IPS-20b (cell line): ENCODE data around the gene ZNF576.
"Not testable (repeated sequence)": the region's sequence is repeated elsewhere in the genome, so short reads cannot be mapped to it uniquely, and the experiment has no call there.

ENCODE experiments used
- H3K27ac ChIP-seq: one replicate; pipeline ENCODE4 v1.5.1; 2013; ENCODE audit warnings: low read length
- H3K27me3 ChIP-seq: 2 replicates; pipeline ENCODE4 v1.6.1; 2013; ENCODE audit warnings: mild to moderate bottlenecking, low read length, inconsistent platforms; ENCODE audit not compliant: insufficient read depth
- H3K36me3 ChIP-seq: 2 replicates; pipeline ENCODE4 v1.6.1; 2013; ENCODE audit warnings: low read depth, mild to moderate bottlenecking, inconsistent platforms, low read length, moderate library complexity; ENCODE audit not compliant: insufficient read depth
- H3K4me1 ChIP-seq: 2 replicates; pipeline ENCODE4 v1.6.1; 2013; ENCODE audit warnings: mild to moderate bottlenecking, control low read depth, inconsistent platforms, low read length, moderate library complexity; ENCODE audit not compliant: insufficient read depth
- H3K4me3 ChIP-seq: 2 replicates; pipeline ENCODE4 v1.5.1; 2013; ENCODE audit warnings: mild to moderate bottlenecking, low read length, inconsistent platforms
- H3K9ac ChIP-seq: 2 replicates; pipeline ENCODE4 v1.6.1; 2013; ENCODE audit warnings: low read depth, mild to moderate bottlenecking, inconsistent platforms, low read length, moderate library complexity
- H3K9me3 ChIP-seq: 2 replicates; pipeline ENCODE4 v1.6.1; 2013; ENCODE audit warnings: mild to moderate bottlenecking, low read depth, low read length, inconsistent platforms; ENCODE audit not compliant: insufficient read depth

The ZNF576 gene

GRCh38 chr19:43595999-43596841, at the start of gene ZNF576, which contains the start of gene IRGQ:
TSS of gene ZNF576 (plus strand) at chr19:43596595. CDS start at chr19:43597109, 514 bp downstream.
TSS of gene IRGQ (minus strand) at chr19:43596134. CDS start at chr19:43595338, 796 bp downstream.
- H3K27me3 ChIP-seq = no peaks in the 10 kb centered on the region
- no peaks in the 10 kb centered on the region for H3K9me3 ChIP-seq
- peak within 1 kb of the TSS; percentile 97 for H3K4me3 ChIP-seq
- peak within 1 kb of the TSS; percentile 84 for H3K27ac ChIP-seq
- H3K4me1 ChIP-seq = peaks cover 7% of the 10 kb centered on the region; the same call in 1 of the 2 replicates
- H3K9ac ChIP-seq = peak within 1 kb of the TSS; percentile 96
- H3K36me3 ChIP-seq = peaks cover 47% of the 10 kb centered on the region

- not testable (repeated sequence) for H3K9me3 ChIP-seq, H3K27ac ChIP-seq, H3K4me3 ChIP-seq, H3K4me1 ChIP-seq, H3K27me3 ChIP-seq, H3K9ac ChIP-seq
- peaks cover 54% of the 10 kb centered on the region for H3K36me3 ChIP-seq
Observed at GRCh38 chr19:43547926-43548325, 48.5 kb upstream of the ZNF576 start.

DNA sequence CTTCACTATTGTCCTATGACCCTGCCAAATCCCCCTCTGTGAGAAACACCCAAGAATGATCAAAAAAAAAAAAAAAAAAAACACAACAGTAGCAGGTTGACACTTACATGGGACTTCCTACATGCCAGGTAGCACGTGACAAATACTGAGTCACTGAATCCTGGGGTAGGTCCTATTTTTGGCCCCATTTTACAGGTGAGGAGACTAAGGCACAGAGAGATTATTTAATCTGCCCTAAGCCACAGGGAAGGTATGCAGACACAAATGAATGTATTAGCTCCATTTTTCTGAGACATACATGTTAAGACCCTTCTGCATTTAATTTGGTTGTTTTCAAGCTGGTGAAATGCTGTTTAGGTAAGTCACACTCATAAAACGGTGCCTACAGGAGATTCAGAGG, 47.7 kb upstream of the ZNF576 start:
- peaks cover 54% of the 10 kb centered on the region for H3K36me3 ChIP-seq
- no peaks in the 10 kb centered on the region for H3K27me3 ChIP-seq
- no peak overlapping the region for H3K4me3 ChIP-seq

DNA sequence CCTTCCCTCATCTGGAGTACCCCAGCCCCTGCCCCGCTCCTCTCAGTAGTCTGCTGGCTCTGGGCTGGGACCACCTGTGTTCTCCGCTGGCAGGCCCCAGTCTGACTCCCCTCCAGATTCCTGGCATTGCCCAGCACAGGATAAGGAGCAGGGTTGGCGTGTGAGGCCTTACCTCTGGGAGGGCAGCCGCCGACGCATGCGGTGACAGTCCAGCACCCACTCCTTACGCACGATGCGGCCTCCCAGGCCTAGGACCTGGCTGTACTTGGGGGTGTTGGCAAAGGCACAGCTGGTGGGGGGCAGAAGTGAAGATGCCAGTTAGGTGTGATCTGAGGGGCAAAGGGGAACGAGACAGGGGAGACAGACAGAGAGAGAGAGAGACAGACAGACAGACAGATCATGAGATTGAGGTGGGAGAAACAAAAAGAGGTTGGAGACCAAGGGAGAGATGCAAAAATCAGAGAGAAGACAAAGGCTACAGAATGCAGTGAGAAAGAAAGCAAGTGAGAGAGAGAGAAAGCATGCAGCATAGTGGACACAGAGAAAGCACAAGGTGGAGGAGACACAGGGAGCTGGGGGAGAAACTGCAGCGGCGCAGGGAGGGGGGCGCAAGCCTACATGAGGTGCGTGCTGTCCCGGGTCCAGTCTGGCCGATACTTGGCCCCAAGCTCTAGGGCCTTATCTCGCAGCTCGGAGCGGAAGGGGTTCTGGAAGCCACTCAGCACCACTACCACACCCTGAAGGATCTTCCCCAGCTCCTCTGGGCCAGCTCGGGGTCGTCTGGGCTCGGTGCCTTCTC, 44.8 kb upstream of the ZNF576 start:
- no peaks in the 10 kb centered on the region for H3K27me3 ChIP-seq
- peaks cover 53% of the 10 kb centered on the region for H3K36me3 ChIP-seq
- no peaks in the 10 kb centered on the region for H3K4me1 ChIP-seq
- H3K27ac ChIP-seq = no peak overlapping the region
- no peaks in the 10 kb centered on the region for H3K9me3 ChIP-seq
- H3K4me3 ChIP-seq = no peak overlapping the region
- H3K9ac ChIP-seq = no peak overlapping the region

More for the DNA sequence above, 47.7 kb upstream of the ZNF576 start:
- Histone ChIP-seq H3K4me1 (no peaks in the 10 kb centered on the region), H3K9me3 (no peaks in the 10 kb centered on the region), H3K27ac (no peak overlapping the region), H3K9ac (no peak overlapping the region)

DNA sequence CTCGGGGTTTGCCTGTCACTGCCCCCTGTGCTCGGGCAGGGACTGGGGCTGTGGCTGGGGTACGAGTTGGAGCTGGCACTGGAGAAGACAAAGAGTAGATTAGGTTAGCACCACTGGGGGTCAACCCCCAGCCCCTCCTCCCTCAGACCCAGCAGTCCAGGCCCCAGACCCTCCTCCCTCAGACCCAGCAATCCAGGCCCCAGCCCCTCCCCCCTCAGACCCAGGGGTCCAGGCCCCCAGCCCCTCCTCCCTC, 44.3 kb upstream of the ZNF576 start:
- Histone ChIP-seq H3K4me3 (no peak overlapping the region), H3K9me3 (no peaks in the 10 kb centered on the region), H3K36me3 (peaks cover 53% of the 10 kb centered on the region), H3K4me1 (no peaks in the 10 kb centered on the region), H3K9ac (no peak overlapping the region), H3K27me3 (no peaks in the 10 kb centered on the region), H3K27ac (no peak overlapping the region)

DNA sequence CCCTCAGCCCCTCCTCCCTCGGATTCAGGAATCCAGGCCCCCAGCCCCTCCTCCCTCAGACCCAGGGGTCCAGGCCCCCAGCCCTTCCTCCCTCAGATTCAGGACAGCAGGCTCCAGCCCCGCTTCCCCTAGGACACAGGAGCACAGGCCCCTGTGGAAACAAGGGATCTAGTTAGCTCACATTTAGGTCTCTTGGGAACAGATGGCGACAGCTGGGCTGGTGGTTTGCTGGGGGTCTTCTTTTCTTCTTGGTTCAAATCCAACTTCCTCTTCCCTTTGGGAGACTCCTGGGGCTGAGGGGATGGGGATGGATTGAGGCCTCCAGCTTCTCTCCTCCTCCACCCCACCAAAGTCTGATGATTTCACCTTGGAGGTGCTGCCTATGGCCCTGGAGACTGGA, 43.8 kb upstream of the ZNF576 start:
- no peak overlapping the region for H3K27ac ChIP-seq
- no peaks in the 10 kb centered on the region for H3K4me1 ChIP-seq
- no peaks in the 10 kb centered on the region for H3K9me3 ChIP-seq
- H3K27me3 ChIP-seq = no peaks in the 10 kb centered on the region
- no peak overlapping the region for H3K4me3 ChIP-seq
- H3K9ac ChIP-seq = no peak overlapping the region
- H3K36me3 ChIP-seq = peaks cover 53% of the 10 kb centered on the region

GRCh38 chr19:43553656-43554055, 42.7 kb upstream of the ZNF576 start:
- H3K9ac ChIP-seq = no peak overlapping the region
- peaks cover 56% of the 10 kb centered on the region for H3K36me3 ChIP-seq
- no peaks in the 10 kb centered on the region for H3K9me3 ChIP-seq
- no peaks in the 10 kb centered on the region for H3K27me3 ChIP-seq
- no peak overlapping the region for H3K4me3 ChIP-seq
- no peaks in the 10 kb centered on the region for H3K4me1 ChIP-seq
- H3K27ac ChIP-seq = no peak overlapping the region

GRCh38 chr19:43554317-43554895, 42.0 kb upstream of the ZNF576 start:
- Histone ChIP-seq H3K9ac (no peak overlapping the region), H3K4me1 (no peaks in the 10 kb centered on the region), H3K27me3 (no peaks in the 10 kb centered on the region), H3K36me3 (peaks cover 53% of the 10 kb centered on the region), H3K27ac (no peak overlapping the region), H3K9me3 (no peaks in the 10 kb centered on the region), H3K4me3 (no peak overlapping the region)

DNA sequence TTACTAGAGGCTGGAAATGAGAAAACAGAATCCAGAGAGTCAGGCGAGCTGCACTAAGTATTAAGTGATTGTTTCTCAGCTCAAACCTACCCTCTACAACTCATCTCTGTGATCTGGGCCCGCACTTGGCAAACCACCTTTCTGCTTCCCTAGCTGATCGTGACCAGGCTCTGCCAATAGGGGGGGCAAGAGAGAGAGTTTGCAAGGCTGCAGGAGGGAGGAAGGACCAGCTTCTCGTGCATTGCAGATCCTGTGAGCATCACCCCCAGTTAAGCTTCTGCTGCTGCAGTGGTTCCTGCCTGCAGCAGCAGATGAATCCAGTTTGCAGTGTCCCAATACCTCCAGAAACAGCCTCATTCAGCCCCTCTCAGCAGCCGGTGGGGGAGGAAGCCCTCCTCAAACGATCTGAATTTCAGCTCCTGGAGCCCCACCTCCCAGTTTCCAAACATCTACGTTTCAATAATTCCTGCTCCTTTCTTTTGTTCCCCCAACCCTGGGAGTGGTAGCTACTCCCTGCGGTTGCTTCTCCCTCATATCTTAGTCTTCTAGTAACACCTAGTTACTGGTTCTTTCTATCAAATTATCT, 41.1 kb upstream of the ZNF576 start:
- Histone ChIP-seq H3K36me3 (peaks cover 52% of the 10 kb centered on the region), H3K4me3 (no peak overlapping the region), H3K9me3 (no peaks in the 10 kb centered on the region), H3K9ac (no peak overlapping the region), H3K27ac (no peak overlapping the region), H3K27me3 (no peaks in the 10 kb centered on the region), H3K4me1 (no peaks in the 10 kb centered on the region)

DNA sequence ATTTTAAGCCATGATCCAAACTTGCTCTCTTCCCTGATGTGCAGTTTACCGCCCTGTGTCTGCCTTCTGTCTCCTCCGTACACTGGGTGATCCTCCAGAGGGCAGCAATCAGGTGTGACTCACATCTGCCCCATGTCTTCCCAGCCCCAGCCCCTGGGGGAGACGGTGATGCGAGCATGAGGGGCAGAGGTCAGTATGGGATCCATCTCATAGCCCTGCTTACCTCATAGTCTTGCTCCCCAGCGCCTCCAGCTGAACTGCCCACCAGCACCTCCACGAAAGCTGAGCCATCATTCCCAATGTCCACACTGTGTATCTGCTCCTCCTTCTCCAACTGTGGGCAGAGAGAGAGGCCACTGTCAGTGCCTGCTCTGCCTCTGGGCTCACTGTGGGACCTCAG, 35.7 kb upstream of the ZNF576 start:
- no peak overlapping the region for H3K9ac ChIP-seq
- no peak overlapping the region for H3K27ac ChIP-seq
- H3K27me3 ChIP-seq = no peaks in the 10 kb centered on the region
- H3K9me3 ChIP-seq = no peaks in the 10 kb centered on the region
- H3K4me3 ChIP-seq = no peak overlapping the region
- H3K4me1 ChIP-seq = no peaks in the 10 kb centered on the region
- peaks cover 27% of the 10 kb centered on the region; the same call in 1 of the 2 replicates for H3K36me3 ChIP-seq

DNA sequence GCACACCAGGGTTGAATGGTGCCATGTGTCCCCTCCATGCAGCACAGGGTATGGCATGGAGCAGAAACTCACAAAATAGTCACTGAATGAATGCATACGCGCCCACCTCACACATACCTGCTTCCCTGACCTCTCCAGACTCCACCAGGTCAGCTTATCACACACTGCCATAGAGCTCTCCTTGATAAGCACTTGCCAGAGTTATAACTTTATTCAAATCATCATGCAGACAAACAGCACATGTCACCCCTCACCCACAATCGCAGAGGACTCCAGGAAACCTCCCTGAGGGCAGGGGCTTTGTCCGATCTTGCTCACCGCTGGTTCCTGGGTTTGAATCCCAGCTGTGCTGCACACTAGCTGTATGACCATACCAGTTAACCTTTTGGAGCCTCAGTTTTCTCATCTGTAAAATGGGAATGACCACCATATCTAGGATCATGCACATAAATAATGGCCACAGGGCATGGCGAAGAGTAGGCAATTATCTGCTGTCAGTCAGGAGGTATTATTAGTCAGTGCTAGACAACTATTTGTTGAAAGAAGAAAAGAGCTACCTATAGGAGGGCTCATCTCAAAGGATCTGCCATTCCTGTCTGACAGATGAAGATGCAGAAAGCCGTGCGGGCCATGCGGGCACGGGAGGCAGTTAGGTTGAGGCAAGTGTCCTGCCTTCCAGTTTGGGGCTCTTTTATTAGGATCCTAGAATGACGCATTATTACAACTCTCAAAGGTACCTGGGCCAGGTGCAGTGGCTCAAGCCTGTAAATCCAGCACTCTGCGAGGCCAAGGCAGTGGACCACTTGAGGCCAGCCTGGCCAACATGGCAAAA, 35.0 kb upstream of the ZNF576 start:
- Histone ChIP-seq H3K27ac (no peak overlapping the region), H3K9ac (no peak overlapping the region), H3K9me3 (no peaks in the 10 kb centered on the region), H3K27me3 (no peaks in the 10 kb centered on the region), H3K4me3 (no peak overlapping the region), H3K4me1 (no peaks in the 10 kb centered on the region), H3K36me3 (peaks cover 27% of the 10 kb centered on the region; the same call in 1 of the 2 replicates)
